Kidney epithelial cell (primary cell): ENCODE results near the gene GOLGA6L9. TPM values are rescaled to one million over a fixed set of nuclear protein-coding genes. Genes with fewer than 3 reads are reported as not detected.
A peak's percentile ranks its signal among the peaks of the same experiment; 100 is the strongest.
"Not testable (repeated sequence)": the region's sequence is repeated elsewhere in the genome, so short reads cannot be mapped to it uniquely, and the experiment has no call there.

Experiments used
- DNase-seq: peaks from one replicate; pipeline ENCODE4 v3.0.0-alpha.2; 2010; ENCODE audit warnings: low read depth
- H3K27me3 ChIP-seq: 2 replicates; pipeline ENCODE4 v1.6.0; 2011; ENCODE audit warnings: low read length; ENCODE audit not compliant: control insufficient read depth, insufficient read depth
- H3K36me3 ChIP-seq: 2 replicates; pipeline ENCODE4 v1.5.1; 2011; ENCODE audit warnings: low read length; ENCODE audit not compliant: control insufficient read depth, insufficient read depth
- H3K4me3 ChIP-seq: 2 replicates; pipeline ENCODE4 v1.5.1; 2011; ENCODE audit warnings: low read depth, mild to moderate bottlenecking, control low read depth, low read length
- total RNA-seq: library from RNA; depleted of rRNA; stranded (reverse); fragments of >200 nt; gene quantifications from 2 replicates; pipeline ENCODE4 v1.2.3, GENCODE V29; 2015

The GOLGA6L9 gene
- total RNA-seq, 1 donor from 2014 or later: 4.3 TPM

GRCh38 chr15:82402341-82402740, 27.3 kb upstream of the GOLGA6L9 start:
- H3K36me3 ChIP-seq, DNase-seq, H3K27me3 ChIP-seq, H3K4me3 ChIP-seq: not testable (repeated sequence)

DNA sequence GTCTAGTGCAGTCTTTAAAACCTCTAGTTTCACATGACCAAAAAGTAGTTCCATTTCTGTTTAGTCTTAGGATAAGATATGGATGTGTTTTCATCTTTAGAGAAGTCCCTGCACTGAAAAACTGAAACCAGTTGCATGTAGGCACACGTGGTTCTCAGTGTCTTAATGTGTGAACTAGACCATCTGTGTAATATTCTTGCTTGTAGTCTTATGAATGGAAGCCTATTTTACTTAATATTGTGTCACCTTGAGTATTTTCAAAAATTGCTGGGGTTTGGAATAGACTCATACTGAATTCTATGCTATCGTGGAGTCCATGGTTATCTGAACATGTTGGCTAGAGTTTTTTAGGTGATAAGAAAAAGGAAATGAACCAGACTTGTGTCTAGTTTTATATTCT, 23.4 kb upstream of the GOLGA6L9 start:
- H3K27me3 ChIP-seq, H3K36me3 ChIP-seq, H3K4me3 ChIP-seq, DNase-seq: not testable (repeated sequence)

GRCh38 chr15:82410306-82410705, 19.3 kb upstream of the GOLGA6L9 start:
- not testable (repeated sequence) for DNase-seq, H3K4me3 ChIP-seq, H3K27me3 ChIP-seq, H3K36me3 ChIP-seq

- H3K36me3 ChIP-seq, H3K4me3 ChIP-seq, H3K27me3 ChIP-seq, DNase-seq: not testable (repeated sequence)
These were observed 18.0 kb upstream of the GOLGA6L9 start for GRCh38 chr15:82411595-82411994.

DNA sequence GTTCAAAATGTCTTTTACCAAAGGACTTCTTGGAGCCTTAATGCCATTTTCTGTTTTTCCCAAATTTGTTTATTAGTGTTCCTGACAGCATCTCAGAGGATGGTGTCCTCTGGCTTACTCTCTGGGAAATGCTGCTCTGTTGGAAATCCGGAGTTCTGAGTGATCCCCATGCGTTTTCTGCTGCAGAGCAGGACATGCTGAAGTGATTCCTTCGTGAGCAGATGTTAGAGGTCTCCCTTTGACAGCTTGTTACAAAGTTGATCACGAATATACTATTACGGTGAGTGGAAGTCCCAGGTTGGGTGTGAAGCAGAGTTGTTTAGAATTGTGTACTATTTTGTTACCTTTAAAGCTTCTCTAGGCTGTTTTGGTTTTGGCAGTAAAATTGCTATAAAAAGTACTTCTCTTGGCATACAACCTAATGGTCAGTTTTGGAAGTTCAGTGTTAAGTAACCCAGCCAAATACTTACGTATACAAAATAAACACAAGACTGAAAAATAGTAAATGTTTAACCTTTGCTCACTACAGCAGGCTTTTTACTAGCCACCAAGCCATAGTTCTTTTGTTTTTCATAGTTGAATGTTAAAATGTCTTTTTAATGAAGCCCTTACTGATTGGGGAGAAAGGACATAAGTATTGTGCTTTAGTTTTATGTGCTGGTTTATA, 15.0 kb upstream of the GOLGA6L9 start:
- H3K4me3 ChIP-seq, DNase-seq, H3K27me3 ChIP-seq, H3K36me3 ChIP-seq: not testable (repeated sequence)

- not testable (repeated sequence) for DNase-seq
These were observed 9.1 kb upstream of the GOLGA6L9 start for GRCh38 chr15:82420516-82420915.

DNA sequence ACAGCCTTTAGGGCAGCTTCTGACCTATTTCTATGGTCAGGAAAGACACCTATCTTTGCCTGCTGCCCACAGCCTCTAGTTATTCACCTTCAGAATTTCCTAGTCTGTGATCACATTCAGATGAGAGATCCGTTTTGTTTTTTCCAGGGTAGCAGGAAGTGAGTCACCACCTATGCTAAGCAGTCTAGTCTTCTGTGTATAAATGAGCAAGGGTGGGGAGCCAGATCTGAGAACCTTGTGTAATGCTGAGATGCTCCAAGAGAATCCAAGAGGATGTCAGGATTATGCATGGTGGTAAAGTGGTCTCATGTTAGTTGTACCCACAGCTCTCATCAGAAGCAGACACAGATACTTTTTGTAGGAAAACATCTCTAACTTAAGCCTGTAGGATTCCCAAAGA, 8.7 kb upstream of the GOLGA6L9 start:
- not testable (repeated sequence) for H3K4me3 ChIP-seq, H3K36me3 ChIP-seq, H3K27me3 ChIP-seq, DNase-seq

More at GRCh38 chr15:82420516-82420915, 9.1 kb upstream of the GOLGA6L9 start:
- not testable (repeated sequence) for H3K4me3 ChIP-seq, H3K27me3 ChIP-seq, H3K36me3 ChIP-seq

- not testable (repeated sequence) for H3K36me3 ChIP-seq, H3K27me3 ChIP-seq, DNase-seq, H3K4me3 ChIP-seq
These were observed 2.5 kb upstream of the GOLGA6L9 start for GRCh38 chr15:82427117-82427516.

DNA sequence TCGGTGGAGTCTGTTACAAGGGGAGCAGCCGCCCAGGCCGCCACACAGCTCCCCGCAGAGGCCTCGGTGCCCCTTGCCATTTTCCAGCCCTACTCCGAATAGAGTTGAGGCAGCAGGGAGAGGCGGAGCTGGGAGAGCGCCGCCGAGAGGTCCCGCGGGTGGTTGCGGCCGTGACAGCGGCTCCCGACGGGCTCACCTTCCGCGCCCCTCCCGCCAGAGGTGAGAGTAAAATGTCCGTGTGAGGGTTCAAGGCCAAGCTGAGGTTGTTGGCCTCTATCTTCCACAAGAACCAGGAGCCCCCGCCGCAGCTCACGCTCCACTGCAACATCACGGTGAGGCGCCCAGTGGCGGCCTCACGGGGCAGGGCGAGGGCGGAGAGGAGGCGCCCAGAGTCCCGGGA, 15.8 kb downstream of the GOLGA6L9 start:
- not testable (repeated sequence) for H3K36me3 ChIP-seq, DNase-seq, H3K27me3 ChIP-seq
- peak overlapping the region; percentile 12 for H3K4me3 ChIP-seq

DNA sequence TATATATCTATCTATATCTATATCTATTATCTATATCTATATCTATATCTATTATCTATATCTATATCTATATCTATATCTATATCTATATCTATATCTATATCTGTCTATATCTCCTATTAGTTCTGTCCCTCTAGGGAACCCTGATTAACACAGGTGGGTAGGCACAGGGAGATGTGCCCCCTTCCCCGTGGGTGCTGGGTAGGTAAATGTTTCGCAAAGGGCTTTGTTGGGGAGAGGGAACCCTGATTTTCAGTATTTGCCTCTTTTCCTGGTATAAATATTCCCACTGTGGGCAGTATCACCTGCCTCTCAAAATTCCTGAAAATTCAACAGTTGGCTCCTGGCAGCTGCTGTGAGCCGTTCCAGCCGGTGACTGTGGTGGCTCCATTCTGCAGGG, 27.7 kb downstream of the GOLGA6L9 start:
- H3K4me3 ChIP-seq, H3K36me3 ChIP-seq, H3K27me3 ChIP-seq, DNase-seq: not testable (repeated sequence)

DNA sequence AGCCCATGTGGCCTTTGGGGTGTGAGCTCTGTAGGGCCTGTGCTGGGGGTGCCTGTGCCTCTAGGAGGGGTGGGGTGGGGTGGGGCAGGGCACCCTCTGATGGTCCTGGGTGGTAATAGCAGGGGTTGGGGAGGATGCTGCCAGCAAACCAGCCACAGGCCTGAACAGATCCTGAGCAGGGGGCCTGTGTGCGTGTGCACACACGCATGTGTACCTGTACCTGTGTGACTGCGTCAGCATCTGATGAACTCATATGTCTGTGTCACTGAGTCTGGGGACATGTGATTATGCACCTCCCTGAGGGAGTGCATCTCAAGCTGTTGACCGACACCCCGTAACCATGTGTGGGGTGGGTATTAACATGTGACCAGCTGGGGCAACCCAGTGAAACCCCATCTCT, 36.0 kb downstream of the GOLGA6L9 start:
- not testable (repeated sequence) for DNase-seq, H3K4me3 ChIP-seq, H3K36me3 ChIP-seq, H3K27me3 ChIP-seq

DNA sequence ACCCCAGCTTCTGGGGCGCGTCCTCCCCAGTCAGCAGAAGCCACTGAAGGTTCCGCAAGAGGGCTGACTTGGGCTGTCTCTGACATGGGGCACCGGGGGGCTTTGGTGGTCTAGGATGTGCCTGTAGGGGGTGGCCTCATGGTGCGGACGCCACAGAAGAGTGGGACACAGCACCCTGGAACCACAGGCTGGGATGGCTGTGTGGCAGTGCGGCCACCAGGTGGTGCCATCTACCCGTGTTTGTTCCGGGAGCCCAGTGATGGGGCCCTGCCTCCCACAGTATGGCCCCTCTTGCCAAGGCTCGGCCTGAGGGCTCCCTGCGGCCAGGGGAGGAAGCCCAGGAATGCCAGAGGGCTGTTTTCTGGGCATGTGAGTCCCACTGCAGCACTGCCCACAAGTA, 38.6 kb downstream of the GOLGA6L9 start:
- DNase-seq, H3K36me3 ChIP-seq, H3K27me3 ChIP-seq, H3K4me3 ChIP-seq: not testable (repeated sequence)

GRCh38 chr15:82469381-82469780, 39.8 kb downstream of the GOLGA6L9 start:
- not testable (repeated sequence) for H3K27me3 ChIP-seq, H3K36me3 ChIP-seq, DNase-seq

DNA sequence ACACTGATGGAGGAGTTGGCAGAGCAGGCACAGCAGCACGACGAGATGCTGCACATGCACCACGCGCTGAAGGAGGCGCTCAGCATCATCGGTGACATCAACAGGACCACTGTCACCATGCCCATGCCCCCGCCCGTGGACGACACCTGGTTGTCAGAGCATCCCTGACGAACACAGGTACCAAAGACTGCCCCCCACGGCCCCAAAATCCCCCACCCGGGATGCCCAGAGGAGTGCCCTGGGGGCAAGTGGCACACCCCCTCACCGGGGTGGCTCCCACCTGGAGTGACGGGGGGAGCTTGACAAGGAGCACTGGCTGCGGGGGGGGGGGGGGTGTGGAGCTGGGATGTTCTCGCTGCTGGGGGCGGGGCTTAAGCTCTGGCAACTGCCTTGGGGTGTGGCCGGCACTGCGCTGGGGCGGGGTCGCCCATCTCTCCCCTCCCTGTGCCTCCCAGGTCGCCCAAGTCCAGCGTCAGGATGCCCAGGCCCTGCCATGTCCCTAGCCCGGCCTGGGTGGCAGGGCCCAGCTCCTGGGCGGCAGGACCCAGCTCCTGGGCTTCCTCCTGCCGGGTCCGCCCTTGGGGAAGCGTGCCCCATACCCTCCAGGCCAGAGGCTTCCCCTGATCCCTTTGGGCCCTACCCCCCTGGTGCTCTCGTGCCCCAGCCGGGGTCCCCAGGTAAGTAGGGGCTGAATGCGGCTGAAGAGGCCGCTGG, 42.8 kb downstream of the GOLGA6L9 start:
- not testable (repeated sequence) for H3K4me3 ChIP-seq, H3K36me3 ChIP-seq, H3K27me3 ChIP-seq, DNase-seq

More at GRCh38 chr15:82469381-82469780, 39.8 kb downstream of the GOLGA6L9 start:
- H3K4me3 ChIP-seq: not testable (repeated sequence)

GRCh38 chr15:82474596-82475325, 45.1 kb downstream of the GOLGA6L9 start:
- DNase-seq, H3K27me3 ChIP-seq, H3K4me3 ChIP-seq, H3K36me3 ChIP-seq: not testable (repeated sequence)
